Right hindlimb (tissue), 1 donor: Measurements from ENCODE around the gene OR10H5.
"Not testable (repeated sequence)": the region's sequence is repeated elsewhere in the genome, so short reads cannot be mapped to it uniquely, and the experiment has no call there.

Experiments used
- DNase-seq: peaks from one replicate; pipeline ENCODE4 v3.0.0-alpha.2; 2018

The OR10H5 gene, protein sequence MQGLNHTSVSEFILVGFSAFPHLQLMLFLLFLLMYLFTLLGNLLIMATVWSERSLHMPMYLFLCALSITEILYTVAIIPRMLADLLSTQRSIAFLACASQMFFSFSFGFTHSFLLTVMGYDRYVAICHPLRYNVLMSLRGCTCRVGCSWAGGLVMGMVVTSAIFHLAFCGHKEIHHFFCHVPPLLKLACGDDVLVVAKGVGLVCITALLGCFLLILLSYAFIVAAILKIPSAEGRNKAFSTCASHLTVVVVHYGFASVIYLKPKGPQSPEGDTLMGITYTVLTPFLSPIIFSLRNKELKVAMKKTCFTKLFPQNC

DNA sequence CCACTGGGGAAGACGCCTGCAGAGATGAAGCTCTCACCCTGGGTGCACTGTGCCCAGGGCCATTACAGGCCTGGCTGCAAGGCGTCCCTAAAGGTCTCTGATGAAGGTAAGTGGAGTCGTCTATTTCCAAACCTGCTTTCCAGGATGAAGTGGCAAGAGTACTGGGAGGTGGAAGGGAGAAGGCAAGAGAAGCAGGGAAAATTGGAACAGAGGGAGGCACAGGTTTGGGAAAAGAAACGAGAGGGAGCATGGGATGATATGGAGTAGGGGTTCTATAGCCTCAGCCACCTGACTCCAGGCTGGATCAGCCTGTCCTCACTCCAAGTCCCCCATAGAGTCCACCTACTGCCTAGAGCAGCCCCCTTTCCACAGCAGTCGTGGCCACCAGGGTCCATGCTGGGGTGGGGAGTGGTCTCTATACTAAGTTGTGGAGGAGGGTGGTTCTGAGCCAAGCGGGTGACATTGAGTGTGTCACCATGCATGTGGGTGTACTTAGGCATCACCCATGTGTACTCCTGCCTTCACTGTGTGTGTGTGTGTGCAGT is at the start of gene OR10H5:
Gene OR10H5 (plus strand): TSS at position 51 of the 545 bp plus-strand sequence. CDS start 6,388 bp downstream, outside the sequence.
- DNase-seq, result no peak

DNA sequence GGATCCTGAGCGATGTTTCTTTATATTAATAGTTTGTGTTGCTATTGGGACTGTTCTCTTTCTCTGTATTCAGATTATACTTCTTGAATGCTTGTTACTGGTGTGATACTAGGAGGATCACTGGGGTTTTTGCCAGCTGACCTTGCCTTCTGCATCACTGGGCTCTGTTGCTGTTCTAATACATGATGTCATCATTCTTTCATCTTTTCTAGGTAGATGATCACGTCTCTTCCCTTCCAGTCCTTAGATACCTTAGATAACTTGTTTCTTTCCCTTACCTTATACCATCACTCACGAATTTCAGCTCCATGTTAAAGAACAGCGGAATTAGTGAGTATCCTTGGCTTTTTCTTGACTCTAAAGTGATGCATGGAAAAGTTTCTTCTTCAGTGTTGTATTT is 49.7 kb upstream of the OR10H5 start, which contains the start of gene OR10H3:
Gene OR10H3 (plus strand): TSS at position 264 of the 400 bp plus-strand sequence. CDS start 3,408 bp downstream, outside the sequence.
- no peak for DNase-seq

DNA sequence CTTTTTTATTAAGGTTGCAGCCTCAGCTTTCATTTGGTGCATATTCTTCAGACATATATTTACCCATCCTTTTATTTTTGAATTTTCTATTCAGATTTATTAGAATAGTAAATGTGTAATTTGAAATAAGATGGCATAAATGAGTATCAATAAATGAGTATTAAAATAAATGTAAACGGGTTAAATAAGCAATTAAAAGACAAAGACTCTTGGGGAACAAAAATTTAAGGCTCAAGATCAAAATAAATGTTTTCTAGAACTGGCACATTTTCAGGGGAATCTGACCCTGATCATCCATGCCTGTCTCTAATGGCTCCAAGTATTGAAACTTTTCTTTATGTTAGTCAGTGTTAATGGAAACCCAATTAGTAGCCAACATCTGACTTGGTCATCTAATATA is 46.7 kb upstream of the OR10H5 start:
- DNase-seq, result no peak

DNA sequence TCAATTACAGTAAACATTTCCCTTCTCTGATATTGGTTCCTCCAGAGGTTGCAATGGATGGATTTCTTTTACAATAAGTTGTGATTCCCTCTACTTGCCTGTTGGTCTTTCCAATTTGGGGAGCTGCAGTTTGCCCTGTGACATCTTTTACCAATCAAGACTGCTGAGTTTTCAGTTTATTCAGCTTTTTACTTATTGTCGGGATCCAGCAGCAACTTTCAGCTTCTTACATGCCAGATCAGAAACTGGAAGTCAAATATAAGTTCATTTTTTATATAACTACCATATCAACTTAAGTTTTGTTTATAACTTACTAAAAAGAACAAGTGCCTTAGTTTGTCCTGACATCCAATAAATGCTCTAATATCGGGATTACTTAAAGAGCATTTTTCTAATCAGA is 39.2 kb upstream of the OR10H5 start:
- no peak for DNase-seq

DNA sequence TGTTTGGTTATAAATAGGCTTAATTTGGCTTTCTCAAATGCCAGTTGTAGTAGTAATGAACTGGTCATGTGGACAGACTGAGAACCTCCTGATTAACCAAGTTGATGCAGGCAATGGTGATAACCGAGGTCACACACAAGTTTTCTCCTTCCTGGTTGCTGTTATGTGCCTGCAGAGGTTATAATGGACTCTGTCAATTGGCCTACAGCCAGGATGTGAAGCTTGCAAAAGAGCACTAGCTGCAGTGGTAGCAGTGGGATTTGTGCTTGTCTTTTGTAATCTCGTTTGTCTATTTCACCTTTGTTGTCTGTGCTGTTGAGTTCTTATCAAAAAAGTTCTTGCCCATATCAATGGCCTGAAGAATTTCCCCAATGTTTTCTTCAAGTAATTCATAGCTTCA is 29.1 kb upstream of the OR10H5 start:
- DNase-seq, result no peak

DNA sequence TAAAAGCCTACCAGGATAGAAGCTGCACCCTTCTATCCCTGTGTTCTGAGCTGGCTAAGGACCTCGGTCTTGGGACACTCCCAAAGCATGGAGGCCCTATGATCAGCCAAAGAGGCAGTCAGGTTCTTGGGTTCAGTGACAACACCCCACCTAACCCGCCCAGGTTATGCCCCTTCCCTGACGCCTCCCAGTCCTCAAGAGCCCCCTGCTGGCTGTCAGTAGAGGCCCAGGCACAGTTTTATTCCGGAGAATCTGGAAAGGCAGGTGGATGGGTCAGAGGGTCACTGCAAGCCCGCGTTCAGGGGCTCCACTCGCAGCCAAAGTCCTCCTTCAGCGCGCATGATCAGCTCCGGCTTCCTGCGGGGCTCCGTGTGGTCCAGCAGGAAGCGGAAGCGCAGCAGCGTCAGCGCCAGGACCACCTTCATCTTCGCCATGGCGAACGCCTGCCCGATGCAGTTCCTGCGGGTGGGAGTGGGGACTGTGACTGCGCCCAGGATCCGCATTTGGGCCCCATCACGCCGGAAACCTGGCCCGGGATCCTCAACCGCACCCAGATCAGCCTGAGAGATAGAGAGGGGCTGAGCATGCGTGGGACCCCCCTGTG is 27.4 kb upstream of the OR10H5 start:
- DNase-seq, result no peak

DNA sequence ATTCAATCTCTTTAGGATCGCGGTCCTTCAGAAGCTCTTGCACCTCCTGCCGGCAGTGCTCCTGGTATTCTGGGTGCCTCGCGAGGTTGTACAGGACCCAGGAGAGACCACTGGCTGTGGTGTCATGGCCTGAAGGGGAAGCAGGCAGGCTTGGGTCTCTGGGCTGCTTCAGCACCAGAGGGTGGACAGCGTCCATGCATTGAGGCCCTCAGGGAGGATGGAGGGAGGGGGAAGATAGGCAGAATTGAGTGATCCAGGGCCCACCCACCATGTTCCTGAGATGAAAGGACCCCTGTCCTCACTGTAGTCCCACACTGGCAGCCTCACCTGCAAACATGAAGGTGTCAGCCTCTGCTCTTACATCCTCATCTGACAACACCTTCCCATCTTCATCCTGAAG is 17.9 kb upstream of the OR10H5 start:
- DNase-seq, result no peak

DNA sequence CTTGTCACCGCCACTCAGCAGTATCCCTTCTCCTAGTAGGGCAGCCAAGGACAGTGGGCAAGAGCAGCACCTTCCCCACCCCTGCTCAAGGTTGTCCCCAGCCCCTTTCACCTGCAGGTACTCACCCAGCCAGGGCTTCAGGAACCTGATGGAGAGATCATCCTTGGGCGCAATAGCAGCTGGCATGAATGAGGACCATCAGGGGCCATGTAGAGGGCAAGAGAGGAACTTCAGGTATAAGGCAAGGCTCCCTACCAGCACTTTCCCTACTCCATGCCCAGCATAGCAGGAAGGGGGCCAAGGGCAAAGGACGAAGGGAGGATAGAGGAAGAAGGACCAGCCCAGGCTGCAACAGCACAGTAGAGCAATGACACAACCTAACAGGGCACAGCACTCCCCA is 13.3 kb upstream of the OR10H5 start:
- DNase-seq, result not testable (repeated sequence)

DNA sequence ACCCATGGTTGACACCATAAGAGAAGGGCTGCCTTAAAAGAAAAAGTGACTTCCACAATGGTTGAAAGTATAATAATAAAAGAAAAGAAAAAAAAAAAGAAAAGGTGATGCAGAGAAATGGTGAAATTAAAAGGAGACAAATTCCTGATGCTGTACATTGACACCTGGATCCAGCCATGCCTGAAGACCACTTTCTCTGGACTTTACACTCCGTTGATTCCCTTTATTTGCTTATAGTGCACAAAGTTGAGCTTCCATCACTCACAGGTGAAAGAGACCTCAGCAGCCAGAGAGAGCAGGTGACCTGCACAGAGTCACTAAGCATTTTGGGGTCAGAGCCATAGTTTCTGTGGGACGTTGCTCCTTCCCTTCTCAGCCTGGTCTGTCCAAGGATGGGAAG is 12.2 kb upstream of the OR10H5 start:
- DNase-seq, result no peak

DNA sequence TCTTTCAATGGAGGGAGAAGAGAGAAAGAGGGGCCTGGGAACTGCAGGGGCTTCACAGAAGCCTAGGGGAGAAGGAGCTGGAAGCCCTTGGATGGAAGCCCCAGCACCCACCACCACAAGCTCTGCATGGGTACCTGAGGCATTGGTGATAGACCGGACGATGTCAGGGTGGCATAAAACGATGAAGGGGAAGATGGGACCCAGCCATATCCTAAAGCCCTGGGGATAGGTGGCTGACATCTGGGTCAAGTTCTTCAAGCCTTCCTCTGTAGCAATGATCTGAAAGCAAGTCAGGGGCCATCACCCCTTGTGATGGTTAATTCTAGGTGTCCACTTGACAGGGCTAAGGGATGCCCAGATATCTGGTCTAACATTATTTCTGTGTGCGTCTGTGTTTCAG is 11.2 kb upstream of the OR10H5 start:
- DNase-seq, result no peak

DNA sequence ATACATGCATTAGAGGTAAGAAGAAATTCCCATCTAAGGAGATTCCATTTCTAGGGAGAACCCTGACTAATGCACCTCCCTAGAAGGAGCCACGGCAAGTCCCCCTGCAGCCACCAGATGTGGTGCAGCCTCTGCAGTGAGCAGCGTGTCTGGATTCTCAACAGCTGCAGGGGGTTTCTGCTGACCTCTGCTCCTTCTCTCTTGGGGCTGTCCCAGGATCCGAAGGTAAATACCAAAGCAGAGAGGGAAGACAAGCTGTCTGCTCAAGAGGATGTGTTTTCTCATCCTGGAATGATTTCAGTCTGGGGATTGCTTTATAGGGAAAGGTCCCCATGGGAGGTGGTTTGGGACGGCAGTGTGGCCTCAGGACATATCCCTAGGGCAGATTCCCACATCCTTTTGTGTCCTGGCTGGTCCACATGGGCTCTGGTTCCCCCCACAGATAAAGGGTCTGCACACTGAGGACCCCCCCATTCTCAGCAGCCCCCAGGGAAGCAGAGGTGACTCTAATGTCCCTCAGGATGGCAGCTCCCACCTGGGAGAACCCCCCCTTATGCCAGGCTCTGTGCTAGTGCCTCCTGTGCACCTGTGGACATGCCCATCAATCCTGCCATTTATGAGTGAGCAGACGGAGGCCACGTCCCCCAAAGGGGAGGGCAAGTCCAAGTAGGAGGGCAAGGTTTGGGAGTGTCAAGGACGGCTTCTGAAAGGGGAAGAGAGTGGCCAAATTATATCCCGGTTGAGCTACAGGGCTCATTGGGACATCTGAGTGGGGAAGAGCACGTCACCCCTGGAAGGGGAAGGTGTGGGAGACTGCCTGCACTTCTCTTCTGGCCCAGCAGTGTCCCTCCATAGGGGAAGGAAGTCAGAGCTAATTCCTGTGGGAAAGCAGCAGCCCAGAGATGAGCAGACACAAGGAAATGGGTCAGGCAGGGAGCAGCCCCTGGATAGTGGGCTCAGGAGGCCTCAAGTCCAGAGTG is 10.2 kb upstream of the OR10H5 start:
- no peak for DNase-seq

DNA sequence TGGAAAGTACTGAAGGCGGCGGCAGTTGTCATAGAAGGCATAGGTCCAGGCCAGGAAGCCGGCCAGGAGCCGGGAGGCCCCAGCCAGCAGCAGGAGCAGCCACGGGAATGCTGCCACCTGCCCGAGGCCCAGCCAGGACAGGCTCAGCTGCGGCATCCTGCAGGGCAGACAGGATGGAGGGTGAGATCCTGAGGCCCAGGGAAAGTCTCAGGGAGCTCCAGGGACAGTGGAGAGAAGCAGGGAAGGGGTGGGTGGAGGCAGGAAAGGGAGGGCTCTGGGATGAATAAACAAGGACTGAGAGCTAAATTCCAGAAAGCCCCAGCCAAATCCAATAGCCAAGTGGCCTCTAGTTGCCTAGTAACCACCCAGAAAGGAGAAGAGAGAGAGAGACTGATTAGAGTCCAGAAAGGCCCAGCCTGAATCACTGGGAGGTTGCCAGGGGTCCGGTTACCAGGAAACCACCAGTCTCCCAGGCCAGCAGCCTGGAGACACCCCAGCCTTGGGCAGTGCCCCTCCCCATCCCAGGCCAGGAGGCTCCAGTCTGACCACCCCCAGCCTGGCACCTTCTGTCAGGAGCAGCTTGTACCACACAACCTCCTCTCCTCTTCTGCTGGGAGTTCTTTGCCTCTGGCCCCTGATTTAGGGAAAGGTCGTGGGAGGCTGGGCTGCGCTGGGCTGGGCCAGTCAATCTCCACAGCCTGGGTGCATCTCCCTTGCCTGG is 7.5 kb upstream of the OR10H5 start:
- peak; percentile 91 for DNase-seq

DNA sequence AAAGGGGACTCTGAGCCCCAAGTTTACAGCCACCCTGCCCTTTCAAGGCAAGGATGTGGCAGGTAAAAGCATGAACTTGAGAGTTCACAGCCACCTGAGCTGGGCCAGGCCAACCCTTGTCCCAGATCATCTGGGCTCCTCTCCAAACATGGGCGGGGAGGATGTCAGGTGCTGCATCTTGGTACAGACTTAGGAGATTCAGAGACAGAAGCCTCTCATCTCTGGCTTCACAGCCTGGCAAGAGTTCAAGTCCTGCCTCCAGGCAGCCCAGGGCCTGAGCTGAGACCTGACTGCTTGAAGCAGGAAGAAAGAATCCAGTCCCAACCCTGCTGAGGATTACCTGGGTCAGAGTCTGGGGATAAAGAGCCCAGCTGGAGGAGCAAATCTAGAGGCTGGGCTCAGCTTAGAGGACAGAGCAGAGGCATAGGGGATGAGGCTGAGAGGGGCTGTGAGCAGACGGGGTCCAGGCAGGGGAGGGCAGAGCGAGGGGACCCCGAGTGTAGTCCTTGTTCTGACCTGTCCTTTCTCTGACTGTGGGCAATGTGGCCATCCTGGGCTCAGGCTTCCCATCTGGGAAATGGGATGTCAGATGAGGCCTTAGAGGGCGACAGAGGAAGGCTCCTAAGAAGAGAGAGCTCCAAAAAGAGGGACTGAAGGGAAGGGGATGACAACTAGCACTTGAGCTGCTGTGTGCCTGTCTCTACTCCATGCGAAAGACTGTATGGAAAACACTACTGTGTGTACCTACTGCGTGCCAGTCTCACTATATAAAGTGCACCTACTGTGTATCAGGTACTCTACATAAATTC is 6.6 kb upstream of the OR10H5 start:
- DNase-seq, result peak; percentile 69

DNA sequence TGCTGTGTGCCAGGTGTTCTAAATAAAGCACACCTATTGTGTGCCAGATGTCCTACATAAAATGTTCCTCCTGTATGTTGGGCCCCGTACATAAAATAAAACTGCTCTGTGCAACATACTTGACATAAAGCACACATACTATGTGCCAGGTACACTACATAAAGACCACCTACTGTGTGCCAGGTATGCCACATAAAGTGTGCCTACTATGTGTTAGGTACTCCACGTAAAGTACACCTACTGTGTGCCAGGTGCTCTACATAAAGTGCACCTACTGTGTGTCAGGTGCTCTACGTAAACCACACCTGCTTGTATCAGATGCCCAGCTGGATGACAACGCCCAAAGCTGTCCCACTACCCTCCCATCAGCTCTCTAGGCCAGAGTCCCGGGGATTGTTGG is 5.8 kb upstream of the OR10H5 start:
- no peak for DNase-seq

DNA sequence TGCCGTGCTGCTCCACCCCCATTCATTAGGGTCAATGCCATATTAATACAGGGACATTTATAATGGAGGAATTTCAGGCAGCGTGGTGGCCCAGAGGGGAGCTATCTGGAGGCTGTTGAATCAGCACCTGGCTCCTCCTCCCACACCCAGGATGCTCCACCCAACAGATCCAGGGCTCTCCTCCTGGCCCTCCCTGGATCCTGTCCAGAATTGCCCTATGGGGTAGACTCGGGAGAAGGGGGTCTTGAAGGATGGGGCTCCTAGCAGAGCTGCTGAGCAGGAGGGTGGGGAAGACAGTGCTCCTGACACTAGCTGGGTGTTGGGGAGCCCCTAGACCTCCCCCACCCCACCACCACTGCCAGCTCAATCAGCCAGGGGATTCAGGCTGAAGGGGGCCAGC is 5.2 kb upstream of the OR10H5 start:
- DNase-seq, result no peak

DNA sequence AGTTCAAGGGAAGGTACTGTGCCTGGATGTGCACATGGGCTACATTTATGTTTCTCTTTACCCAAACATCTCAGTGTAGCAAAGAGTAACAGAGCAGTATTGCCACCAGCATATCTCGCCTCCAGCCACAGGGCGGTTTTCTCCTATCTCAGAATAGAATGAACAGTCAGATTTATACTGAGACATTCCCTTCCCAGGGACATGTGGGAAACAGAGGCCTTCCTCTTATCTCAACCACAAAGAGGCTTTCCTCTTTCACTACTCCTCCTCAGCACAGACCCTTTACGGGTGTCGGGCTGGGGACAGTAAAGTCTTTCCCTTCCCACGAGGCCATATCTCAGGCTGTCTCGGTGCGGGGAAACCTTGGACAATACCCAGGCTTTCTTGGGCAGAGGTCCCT is 4.6 kb upstream of the OR10H5 start:
- not testable (repeated sequence) for DNase-seq

DNA sequence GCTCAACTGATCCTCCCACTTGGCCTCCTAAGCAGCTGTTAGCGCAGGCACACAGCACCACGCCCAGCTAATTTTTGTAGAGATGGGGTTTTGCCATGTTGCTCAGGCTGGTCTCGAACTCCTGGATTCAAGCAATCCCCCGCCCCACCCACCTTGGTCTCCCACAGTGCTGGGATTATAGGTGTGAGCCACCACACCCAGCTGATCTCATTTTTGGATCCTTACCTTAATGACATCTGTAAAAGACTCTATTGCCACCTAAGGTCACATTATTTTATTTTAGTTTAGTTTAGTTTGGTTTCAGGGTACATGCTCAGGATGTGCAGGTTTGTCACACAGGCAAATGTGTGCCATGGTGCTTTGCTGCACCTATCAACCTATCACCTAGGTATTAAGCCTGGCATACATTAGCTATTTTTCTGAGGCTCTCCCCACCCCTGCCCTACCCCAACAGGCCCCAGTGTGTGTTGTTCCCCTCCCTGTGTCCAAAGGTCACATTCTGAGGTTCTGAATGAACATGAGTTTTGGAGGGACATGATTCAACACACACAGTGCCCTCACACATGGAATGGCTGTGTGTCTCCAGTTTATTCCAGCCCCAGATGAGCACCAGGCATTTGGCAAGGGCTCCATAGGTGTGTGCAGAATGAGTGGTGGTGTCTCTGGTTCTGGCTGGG is 1.3 kb downstream of the OR10H5 start:
- DNase-seq, result no peak

DNA sequence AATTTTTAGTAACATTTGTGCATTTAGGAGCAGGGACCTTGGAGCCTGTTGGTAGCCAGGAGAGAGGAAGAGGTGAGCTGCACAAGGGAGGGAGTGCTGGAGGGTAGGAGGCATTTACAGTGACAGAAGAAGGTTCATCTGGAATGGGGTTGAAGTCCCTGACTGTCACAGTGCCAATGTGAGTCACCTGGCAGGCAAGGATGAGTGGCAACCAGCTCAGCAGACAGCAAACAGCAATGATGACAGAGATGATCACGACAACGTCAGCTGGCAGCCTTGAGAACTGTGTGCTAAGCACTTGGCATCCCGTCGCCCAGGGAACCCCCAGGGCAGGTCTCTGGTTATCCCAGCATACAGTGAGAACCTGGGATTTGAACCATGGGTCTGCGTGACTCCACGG is 2.6 kb downstream of the OR10H5 start:
- DNase-seq, result no peak

DNA sequence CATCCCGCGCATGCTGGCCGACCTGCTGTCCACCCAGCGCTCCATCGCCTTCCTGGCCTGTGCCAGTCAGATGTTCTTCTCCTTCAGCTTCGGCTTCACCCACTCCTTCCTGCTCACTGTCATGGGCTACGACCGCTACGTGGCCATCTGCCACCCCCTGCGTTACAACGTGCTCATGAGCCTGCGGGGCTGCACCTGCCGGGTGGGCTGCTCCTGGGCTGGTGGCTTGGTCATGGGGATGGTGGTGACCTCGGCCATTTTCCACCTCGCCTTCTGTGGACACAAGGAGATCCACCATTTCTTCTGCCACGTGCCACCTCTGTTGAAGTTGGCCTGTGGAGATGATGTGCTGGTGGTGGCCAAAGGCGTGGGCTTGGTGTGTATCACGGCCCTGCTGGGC is 6.8 kb downstream of the OR10H5 start:
- DNase-seq, result not testable (repeated sequence)

DNA sequence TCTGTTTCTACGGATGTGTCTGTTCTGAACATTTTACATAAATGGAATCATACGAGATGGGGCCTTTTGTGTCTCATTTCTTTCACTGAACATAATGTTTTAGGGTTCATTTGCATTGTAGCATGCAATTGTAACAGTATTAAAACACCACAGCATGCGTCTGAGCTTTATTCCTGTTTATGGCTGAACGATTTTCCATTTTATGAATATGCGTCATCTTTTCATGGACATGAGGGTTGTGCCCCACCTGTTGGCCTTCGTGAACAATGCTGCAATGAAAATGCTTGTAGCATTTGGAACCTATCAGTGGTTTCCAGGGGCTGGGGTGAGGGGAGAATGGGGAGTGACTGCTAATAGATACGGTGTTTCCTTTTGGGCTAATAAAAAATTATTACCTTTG is 22.9 kb downstream of the OR10H5 start:
- peak; percentile 24 for DNase-seq

DNA sequence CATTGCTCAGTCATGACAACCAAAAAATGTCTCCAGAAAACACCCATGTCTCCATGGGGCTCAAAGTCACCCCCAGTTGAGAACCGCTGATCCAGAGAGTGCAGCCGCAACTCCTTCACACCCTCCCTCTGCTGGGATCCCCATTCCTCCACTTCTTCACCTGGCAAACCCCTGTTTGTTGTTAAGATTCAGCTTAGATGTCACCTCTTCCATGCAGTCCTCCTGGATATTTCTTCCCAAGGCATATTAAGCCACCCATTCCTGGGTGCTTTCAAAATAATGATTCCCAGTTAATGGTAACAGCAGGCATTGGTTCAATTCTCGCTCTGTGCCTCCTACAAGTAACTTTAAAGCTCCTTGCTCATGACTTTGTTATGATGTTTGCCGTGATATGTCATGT is 24.0 kb downstream of the OR10H5 start:
- no peak for DNase-seq
